ENCODE measurements around the gene HORMAD2. TPM values are rescaled to one million over a fixed set of nuclear protein-coding genes. Genes with fewer than 3 reads are reported as not detected.

Gene HORMAD2
- total RNA-seq, 6 experiments from 2014 or later: not detected

- no peak for DNase-seq
- Mint-ChIP-seq H3K4me3 (no peak overlapping the region), H3K9me3 (no peaks in the 10 kb centered on the region), H3K27me3 (ENCODE audit: insufficient read depth) (peaks cover 4% of the 10 kb centered on the region), H3K27ac (no peak overlapping the region), H3K36me3 (ENCODE audit: low read depth) (no peaks in the 10 kb centered on the region), H3K4me1 (ENCODE audit: low read depth) (peaks cover 37% of the 10 kb centered on the region)
- TF ChIP-seq CTCF (IDR thresholded peaks at IDR 0.05): no peak
These were observed 37.1 kb upstream of the HORMAD2 start for GRCh38 chr22:30043161-30043560.

GRCh38 chr22:30044369-30044768 is 35.9 kb upstream of the HORMAD2 start:
- H3K27ac Mint-ChIP-seq: peak overlapping the region; percentile 78
- H3K27me3 Mint-ChIP-seq (ENCODE audit: insufficient read depth): peaks cover 1% of the 10 kb centered on the region
- peak; percentile 86 for DNase-seq
- no peaks in the 10 kb centered on the region for H3K36me3 Mint-ChIP-seq (ENCODE audit: low read depth)
- peaks cover 29% of the 10 kb centered on the region for H3K4me1 Mint-ChIP-seq (ENCODE audit: low read depth)
- H3K9me3 Mint-ChIP-seq: no peaks in the 10 kb centered on the region
- TF ChIP-seq CTCF (IDR thresholded peaks at IDR 0.05): no peak
- peak overlapping the region; percentile 16; the same call in 1 of the 2 replicates for H3K4me3 Mint-ChIP-seq

GRCh38 chr22:30044881-30045493 is 35.3 kb upstream of the HORMAD2 start:
- Mint-ChIP-seq H3K27me3 (ENCODE audit: insufficient read depth) (peaks cover 1% of the 10 kb centered on the region), H3K4me3 (no peak overlapping the region)
- TF ChIP-seq CTCF (IDR thresholded peaks at IDR 0.05): no peak

GRCh38 chr22:30045494-30045887 is 34.8 kb upstream of the HORMAD2 start:
- Mint-ChIP-seq H3K27me3 (ENCODE audit: insufficient read depth) (peaks cover 1% of the 10 kb centered on the region), H3K4me1 (ENCODE audit: low read depth) (peaks cover 29% of the 10 kb centered on the region), H3K27ac (no peak overlapping the region), H3K36me3 (ENCODE audit: low read depth) (no peaks in the 10 kb centered on the region), H3K4me3 (no peak overlapping the region), H3K9me3 (no peaks in the 10 kb centered on the region)
- no peak for TF ChIP-seq CTCF (IDR thresholded peaks at IDR 0.05)
- no peak for DNase-seq

More at GRCh38 chr22:30044881-30045493, 35.3 kb upstream of the HORMAD2 start:
- no peak for DNase-seq
- no peaks in the 10 kb centered on the region for H3K36me3 Mint-ChIP-seq (ENCODE audit: low read depth)
- H3K27ac Mint-ChIP-seq: peak overlapping the region; percentile 78
- H3K4me1 Mint-ChIP-seq (ENCODE audit: low read depth): peaks cover 29% of the 10 kb centered on the region
- no peaks in the 10 kb centered on the region for H3K9me3 Mint-ChIP-seq

- no peaks in the 10 kb centered on the region for H3K9me3 Mint-ChIP-seq
- peaks cover 29% of the 10 kb centered on the region for H3K4me1 Mint-ChIP-seq (ENCODE audit: low read depth)
- H3K4me3 Mint-ChIP-seq: no peak overlapping the region
- no peak overlapping the region for H3K27ac Mint-ChIP-seq
- H3K27me3 Mint-ChIP-seq (ENCODE audit: insufficient read depth): peaks cover 1% of the 10 kb centered on the region
- no peaks in the 10 kb centered on the region for H3K36me3 Mint-ChIP-seq (ENCODE audit: low read depth)
- no peak for DNase-seq
- TF ChIP-seq CTCF (IDR thresholded peaks at IDR 0.05): no peak
These were observed 34.2 kb upstream of the HORMAD2 start for GRCh38 chr22:30045901-30046715.

All from HFFc6 (cell line).